GM12872 (cell line): ENCODE measurements around the gene AKAP6.

Source experiments
- CTCF ChIP-seq: IDR thresholded peaks from 3 replicates; pipeline ENCODE4 v1.5.1; 2011; ENCODE audit warnings: low read depth, mild to moderate bottlenecking, low read length, moderate library complexity; ENCODE audit not compliant: insufficient read depth

The AKAP6 gene

DNA sequence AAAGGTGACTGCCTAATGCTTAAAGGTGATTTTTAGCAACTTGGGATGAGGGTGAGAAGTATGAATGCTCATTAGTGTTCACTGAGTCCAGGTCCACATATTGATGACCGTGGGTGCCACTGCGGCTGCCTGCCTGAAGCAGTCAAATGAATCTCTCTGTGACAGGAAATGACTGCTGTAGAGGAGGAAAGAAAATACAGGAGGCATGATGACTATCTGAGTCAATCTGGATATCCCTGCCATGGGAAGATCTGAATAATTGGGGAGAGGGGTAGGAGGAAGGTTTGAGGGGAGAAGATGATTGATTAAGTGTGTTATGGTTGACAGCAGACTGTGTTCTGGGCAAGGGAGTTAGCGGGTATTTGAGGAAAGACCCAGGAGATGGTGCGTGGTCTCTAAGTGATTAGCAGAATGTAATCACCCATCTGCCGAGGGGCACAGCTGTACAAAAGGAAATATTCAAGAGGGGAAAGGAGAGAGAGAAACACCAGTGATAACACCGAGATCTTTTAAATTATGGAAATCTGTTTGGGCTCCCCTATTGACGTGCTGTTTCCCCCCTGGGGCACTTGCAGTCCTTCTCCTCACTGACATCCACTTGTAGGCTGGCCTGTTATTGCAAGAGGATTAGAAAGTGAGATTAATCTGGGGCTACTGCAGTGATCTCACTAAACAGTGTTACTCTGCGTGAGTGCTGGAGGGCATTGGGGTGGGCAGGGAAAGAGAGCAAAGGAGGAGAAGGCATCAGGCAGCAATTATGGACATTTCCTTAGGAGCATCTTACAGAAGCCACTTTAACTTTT is 97.7 kb downstream of the AKAP6 start:
- TF ChIP-seq CTCF: no peak

GRCh38 chr14:32427726-32428528 is 98.8 kb downstream of the AKAP6 start:
- TF ChIP-seq CTCF: no peak

GRCh38 chr14:32428875-32429274 is 99.8 kb downstream of the AKAP6 start:
- no peak for TF ChIP-seq CTCF

GRCh38 chr14:32430326-32430725 is 101.2 kb downstream of the AKAP6 start:
- no peak for TF ChIP-seq CTCF

DNA sequence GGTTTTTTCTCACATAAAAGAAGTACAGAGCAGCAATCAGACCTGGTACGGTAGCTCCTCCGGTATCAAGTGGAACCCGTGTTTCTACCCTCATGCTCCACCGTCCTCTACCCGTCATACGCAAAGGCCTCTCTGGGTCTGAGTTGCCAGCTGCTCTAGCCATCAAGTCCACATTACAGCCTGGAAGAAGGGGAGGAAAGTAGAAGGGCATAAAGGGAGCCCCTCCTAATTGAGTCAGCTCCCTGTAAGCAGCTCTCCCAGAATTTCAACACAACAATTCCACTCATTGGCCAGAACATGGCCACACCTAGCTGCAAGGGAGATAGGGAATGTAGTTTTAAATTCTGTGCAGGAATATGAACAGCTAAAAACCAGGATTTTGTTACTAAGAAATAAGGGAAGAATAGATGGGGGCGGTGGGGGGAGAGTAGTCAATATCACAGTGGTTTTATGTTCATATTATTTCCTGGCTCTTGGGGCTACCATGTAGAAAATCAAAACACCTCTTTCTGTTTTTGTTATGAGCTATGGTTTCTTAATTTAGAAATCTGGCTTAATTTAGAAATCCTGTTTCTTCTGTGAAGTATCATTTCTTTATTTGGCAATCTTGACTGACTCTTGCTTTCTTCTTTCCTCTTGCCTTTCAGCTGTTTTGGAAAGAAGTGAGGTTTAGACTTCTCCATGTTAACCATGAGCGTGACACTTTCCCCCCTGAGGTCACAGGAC is 103.9 kb downstream of the AKAP6 start:
- no peak for TF ChIP-seq CTCF

DNA sequence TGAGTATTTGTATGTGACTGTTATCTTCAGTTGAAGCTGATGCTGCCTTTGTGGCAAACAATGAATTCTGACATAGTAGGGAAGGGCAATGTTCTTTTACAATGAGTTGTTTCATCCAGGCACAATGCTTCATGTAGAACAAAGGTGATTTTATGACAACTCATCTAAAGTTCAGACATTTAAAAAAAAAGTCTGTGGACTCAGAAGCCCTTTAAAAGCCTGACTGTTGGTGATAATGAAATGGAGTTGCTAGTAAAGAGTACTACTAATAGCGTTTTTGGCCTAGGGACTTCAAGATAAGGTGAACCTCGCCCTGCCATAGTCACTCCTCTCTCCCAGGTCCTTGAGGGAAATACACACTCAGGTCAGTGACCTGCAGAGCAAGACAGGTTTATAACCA is 105.1 kb downstream of the AKAP6 start:
- no peak for TF ChIP-seq CTCF

DNA sequence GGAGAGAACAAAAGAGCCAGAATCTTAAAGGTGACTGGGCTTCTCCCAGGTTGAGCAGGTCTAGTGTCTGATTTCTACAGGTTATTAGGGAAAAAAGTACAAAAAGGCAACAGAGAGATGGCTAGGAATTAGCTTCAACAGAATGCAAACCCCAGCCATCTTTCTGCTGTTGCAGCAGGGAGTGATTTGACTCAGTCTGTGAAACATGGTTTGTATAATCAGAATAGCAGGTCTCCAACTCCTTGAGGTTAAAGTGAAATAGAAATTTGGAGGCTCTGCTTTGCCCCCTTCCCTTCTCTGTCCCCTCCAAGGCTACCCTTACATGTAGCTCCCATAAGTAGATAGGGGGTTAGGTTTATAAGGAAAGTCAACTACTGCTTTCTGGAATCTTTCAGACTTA is 105.8 kb downstream of the AKAP6 start:
- no peak for TF ChIP-seq CTCF
